OCI-LY7 (cell line): ENCODE results near the gene CDH23. TPM values are rescaled to one million over a fixed set of nuclear protein-coding genes. Genes with fewer than 3 reads are reported as not detected.
A peak's percentile ranks its signal among the peaks of the same experiment; 100 is the strongest.

Experiments used
- BruUV-seq: library from RNA; stranded (reverse); fragments of 400-500 nt; replicated peaks from 2 replicates; lab custom pipeline; 2021; lab: Mats Ljungman, UMichigan
- CTCF ChIA-PET: fragments of 300-600 bp; sonication (Branson Sonifier 250); formaldehyde crosslinking; loops from one replicate; lab custom pipeline; 2022; ENCODE audit warnings: antibody characterized with exemption; ENCODE audit not compliant: unreplicated experiment; lab: Charles Lee
- POLR2A ChIA-PET: fragments of 300-600 bp; sonication (Branson Sonifier 250); formaldehyde crosslinking; loops from one replicate; lab custom pipeline; 2022; ENCODE audit warnings: antibody characterized with exemption; lab: Charles Lee
- DNase-seq: peaks from one replicate; pipeline ENCODE4 v3.0.0-alpha.2; 2015; ENCODE audit warnings: low spot score
- H2AFZ ChIP-seq: fragments of 200-600 bp; sonication (generic), shearing (Covaris generic); 2 replicates; pipeline ENCODE4 v1.6.1; 2014; ENCODE audit warnings: mild to moderate bottlenecking, antibody characterized with exemption, low read length, moderate library complexity
- H3K27ac ChIP-seq: fragments of 200-600 bp; sonication (generic); 2 replicates; pipeline ENCODE4 v1.5.1; 2014; ENCODE audit warnings: mixed run types, low read depth, mild to moderate bottlenecking, moderate library complexity, low read length, inconsistent platforms; ENCODE audit not compliant: poor library complexity, severe bottlenecking
- H3K36me3 ChIP-seq: fragments of 200-600 bp; sonication (generic); 2 replicates; pipeline ENCODE4 v1.6.1; 2014; ENCODE audit warnings: mild to moderate bottlenecking, antibody characterized with exemption, low read length, moderate library complexity, mixed read lengths; ENCODE audit not compliant: insufficient read depth
- H3K4me1 ChIP-seq: fragments of 200-600 bp; sonication (generic); 2 replicates; pipeline ENCODE4 v1.5.1; 2014; ENCODE audit warnings: mild to moderate bottlenecking, low read length; ENCODE audit not compliant: insufficient read depth, poor library complexity, severe bottlenecking
- H3K4me2 ChIP-seq: fragments of 200-600 bp; sonication (generic); 2 replicates; pipeline ENCODE4 v1.6.1; 2014; ENCODE audit warnings: mild to moderate bottlenecking, low read length
- H3K4me3 ChIP-seq: fragments of 200-600 bp; sonication (generic); 2 replicates; pipeline ENCODE4 v1.5.1; 2014; ENCODE audit warnings: mild to moderate bottlenecking, low read depth, low read length; ENCODE audit not compliant: poor library complexity, severe bottlenecking
- H3K79me2 ChIP-seq: fragments of 200-600 bp; sonication (generic); 2 replicates; pipeline ENCODE4 v1.6.1; 2016; ENCODE audit warnings: low read depth, mild to moderate bottlenecking, low read length, moderate library complexity, mixed read lengths; ENCODE audit not compliant: insufficient read depth
- H3K9me2 ChIP-seq: fragments of 200-600 bp; sonication (generic); 2 replicates; pipeline ENCODE4 v1.6.1; 2016; ENCODE audit warnings: mild to moderate bottlenecking, low read length, mixed read lengths; ENCODE audit not compliant: insufficient read depth
- H3K9me3 ChIP-seq: fragments of 200-600 bp; sonication (generic); 2 replicates; pipeline ENCODE4 v1.6.1; 2014; ENCODE audit warnings: mild to moderate bottlenecking, mixed run types, low read length, mixed read lengths
- H4K20me1 ChIP-seq: fragments of 200-600 bp; sonication (generic); 2 replicates; pipeline ENCODE4 v1.6.1; 2014; ENCODE audit warnings: mild to moderate bottlenecking, antibody characterized with exemption, low read length, moderate library complexity, mixed read lengths; ENCODE audit not compliant: insufficient read depth
- CTCF ChIP-seq: fragments of 200-600 bp; sonication (generic); conservative IDR thresholded peaks from 2 replicates; pipeline ENCODE4 v1.5.1; 2014; ENCODE audit warnings: mild to moderate bottlenecking, antibody characterized with exemption, low read length, moderate library complexity, mixed read lengths
- EZH2phosphoT487 ChIP-seq: fragments of 200-600 bp; sonication (generic); IDR thresholded peaks from 2 replicates; pipeline ENCODE4 v1.6.1; 2018; ENCODE audit warnings: low read depth, borderline replicate concordance, mild to moderate bottlenecking, mixed run types, antibody characterized with exemption, low read length, moderate library complexity, mixed read lengths
- intact Hi-C: fragments of 100-400 bp; cut with micrococcal nuclease; formaldehyde crosslinking; loops from one replicate; pipeline ENCODE4 v1.10.0; 2022; ENCODE audit not compliant: unreplicated experiment
- total RNA-seq, 2 experiments: library from RNA; depleted of rRNA in 1 of 2; stranded (reverse); fragments of >200 nt in 1 of 2; shearing (Covaris generic) in 1 of 2; gene quantifications; 2 replicates each; pipeline ENCODE4 v1.2.3, GENCODE V29; 2014 to 2022

Gene CDH23
- total RNA-seq, 2 experiments from 2014 or later = 0.92 to 9.9 TPM

GRCh38 chr10:71712572-71713134 is 315.9 kb downstream of the CDH23 start:
- intact Hi-C loops = loop anchor here (5.0 kb wide), 1 partner anchor 60 kb away; the partner anchor contains the start of gene VSIR
- peaks cover 33% of the 10 kb centered on the region for H3K4me1 ChIP-seq
- no peaks in the 10 kb centered on the region for H3K79me2 ChIP-seq
- BruUV-seq = no TSS peak
- ChIA-PET CTCF (interaction anchor here (0.5 to 1.6 kb wide), 6 partner anchors 16 to 396 kb away, joined by 3 to 6 read pairs (median 3); no protein-coding TSS in a partner anchor), POLR2A (interaction anchor here (0.6 to 1.8 kb wide), 4 partner anchors 11 to 73 kb away, joined by 3 to 7 read pairs (median 4); no protein-coding TSS in a partner anchor)
- peak; percentile 48 for DNase-seq
- H3K36me3 ChIP-seq = no peaks in the 10 kb centered on the region
- TF ChIP-seq CTCF = no peak
- no peak for TF ChIP-seq EZH2phosphoT487
- H4K20me1 ChIP-seq = no peaks in the 10 kb centered on the region
- peak overlapping the region; percentile 76; the same call in 1 of the 2 replicates for H2AFZ ChIP-seq
- peak overlapping the region; percentile 45 for H3K4me2 ChIP-seq
- H3K9me2 ChIP-seq = no peaks in the 10 kb centered on the region
- H3K27ac ChIP-seq = peak overlapping the region; percentile 25
- H3K9me3 ChIP-seq = no peaks in the 10 kb centered on the region
- no peak overlapping the region for H3K4me3 ChIP-seq

GRCh38 chr10:71713135-71714030 is 316.7 kb downstream of the CDH23 start:
- ChIA-PET POLR2A (interaction anchor here (0.5 to 1.3 kb wide), 3 partner anchors 36 to 608 kb away, joined by 3 to 4 read pairs (median 4); no protein-coding TSS in a partner anchor), CTCF (interaction anchor here (1.1 to 1.2 kb wide), 2 partner anchors 92 to 123 kb away, joined by 3 read pairs; no protein-coding TSS in a partner anchor)
- peaks cover 33% of the 10 kb centered on the region for H3K4me1 ChIP-seq
- H3K9me2 ChIP-seq = no peaks in the 10 kb centered on the region
- no peaks in the 10 kb centered on the region for H3K79me2 ChIP-seq
- H2AFZ ChIP-seq = peak overlapping the region; percentile 76
- no TSS peak for BruUV-seq
- no peak overlapping the region for H3K4me3 ChIP-seq
- DNase-seq = peak; percentile 49
- no peaks in the 10 kb centered on the region for H4K20me1 ChIP-seq
- H3K27ac ChIP-seq = peak overlapping the region; percentile 25
- no peaks in the 10 kb centered on the region for H3K9me3 ChIP-seq
- TF ChIP-seq EZH2phosphoT487 = no peak
- TF ChIP-seq CTCF = no peak
- peak overlapping the region; percentile 45 for H3K4me2 ChIP-seq
- intact Hi-C loops = loop anchor here (5.0 kb wide), 1 partner anchor 59 kb away; the partner anchor contains the start of gene VSIR
- H3K36me3 ChIP-seq = no peaks in the 10 kb centered on the region
